Measurements from ENCODE around the gene MKNK1. TPM values are rescaled to one million over a fixed set of nuclear protein-coding genes. Genes with fewer than 3 reads are reported as not detected.

The MKNK1 gene
- total RNA-seq, 1 experiment from 2014 or later, result 12.9 TPM

DNA sequence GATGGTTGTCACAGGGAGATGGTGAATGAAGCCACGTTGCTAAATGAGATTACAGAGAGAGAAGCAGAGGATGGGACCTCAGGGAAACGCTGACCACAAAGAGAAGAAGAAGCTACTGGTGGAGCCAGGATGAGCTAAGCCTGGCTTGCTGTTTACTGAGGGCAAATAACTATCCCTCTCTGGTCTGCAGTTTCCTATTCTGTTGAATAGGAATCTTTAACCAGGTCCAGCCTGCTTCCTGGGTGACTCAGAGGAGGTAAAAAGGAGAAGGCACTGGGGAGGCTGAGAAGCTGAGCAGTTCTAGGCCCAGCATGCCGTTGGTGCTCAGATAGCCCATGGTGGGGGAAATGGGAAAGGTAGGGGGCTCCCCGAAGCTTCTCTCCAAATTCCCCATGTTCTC, 84.9 kb downstream of the MKNK1 start:
- Histone ChIP-seq H3K9me3 (ENCODE audit: control insufficient read depth, low read depth, low read length) (no peaks in the 10 kb centered on the region), H2BK12ac (ENCODE audit: insufficient read length, low read depth, low read length) (no peak overlapping the region), H2AK5ac (ENCODE audit: insufficient read length, low read length) (no peak overlapping the region), H3K79me2 (ENCODE audit: insufficient read depth, low read length) (no peaks in the 10 kb centered on the region), H4K8ac (replicated peaks; ENCODE audit: insufficient read length, low read depth, low read length) (no peak overlapping the region), H2BK15ac (ENCODE audit: low read depth, low read length) (no peak overlapping the region), H2BK5ac (ENCODE audit: insufficient read length, low read length) (no peak overlapping the region), H3K27ac (ENCODE audit: insufficient read length, low read depth, low read length) (no peak overlapping the region), H4K91ac (ENCODE audit: insufficient read length, low read depth, low read length) (no peak overlapping the region), H2BK20ac (ENCODE audit: low read depth, low read length, poor library complexity, severe bottlenecking) (no peak overlapping the region), H3K56ac (ENCODE audit: insufficient read length, low read depth, low read length) (no peak overlapping the region), H4K5ac (ENCODE audit: insufficient read length, low read depth, low read length) (no peak overlapping the region), H3K79me1 (ENCODE audit: insufficient read depth, low read depth, low read length, poor library complexity, severe bottlenecking) (no peaks in the 10 kb centered on the region), H3K4ac (ENCODE audit: low read depth, low read length) (no peak overlapping the region), H2AFZ (ENCODE audit: low read length) (no peak overlapping the region), H3K18ac (ENCODE audit: insufficient read length, low read depth, low read length) (no peak overlapping the region), H3K9ac (ENCODE audit: extremely low read depth, insufficient read length, low read length) (no peak overlapping the region), H3K4me1 (ENCODE audit: insufficient read depth, low read length) (peaks cover 13% of the 10 kb centered on the region; the same call in 1 of the 2 replicates), H3K27me3 (ENCODE audit: insufficient read depth, low read length) (no peaks in the 10 kb centered on the region; the same call in 1 of the 2 replicates), H4K20me1 (ENCODE audit: control insufficient read depth, insufficient read depth, insufficient read length) (no peaks in the 10 kb centered on the region), H3T11ph (ENCODE audit: low read length) (no peak overlapping the region), H3K4me2 (ENCODE audit: insufficient read depth, insufficient read length, low read length) (no peak overlapping the region), H3K23ac (ENCODE audit: insufficient read length, low read depth, low read length) (no peak overlapping the region), H2BK120ac (ENCODE audit: low read depth, low read length, poor library complexity, severe bottlenecking) (no peak overlapping the region), H3K14ac (ENCODE audit: insufficient read depth, low read length) (no peak overlapping the region), H3K23me2 (ENCODE audit: insufficient read length, low read depth, low read length, poor library complexity, severe bottlenecking) (no peaks in the 10 kb centered on the region)
- H3K9me3 Mint-ChIP-seq, result no peaks in the 10 kb centered on the region; a peak in 1 of 5 replicates
- no peak overlapping the region for H3K27ac Mint-ChIP-seq
- H3K4me3 Mint-ChIP-seq, result no peak overlapping the region
- no CpG with 5 or more reads among the region's 4 CpGs for WGBS (ENCODE audit: extremely low coverage, insufficient read length, low lambda C conversion rate)
- H3K36me3 Mint-ChIP-seq (ENCODE audit: insufficient read depth in 1 of 3, low read depth in 3 of 3), result no peaks in the 10 kb centered on the region
- TF ChIP-seq, protein P1, sequence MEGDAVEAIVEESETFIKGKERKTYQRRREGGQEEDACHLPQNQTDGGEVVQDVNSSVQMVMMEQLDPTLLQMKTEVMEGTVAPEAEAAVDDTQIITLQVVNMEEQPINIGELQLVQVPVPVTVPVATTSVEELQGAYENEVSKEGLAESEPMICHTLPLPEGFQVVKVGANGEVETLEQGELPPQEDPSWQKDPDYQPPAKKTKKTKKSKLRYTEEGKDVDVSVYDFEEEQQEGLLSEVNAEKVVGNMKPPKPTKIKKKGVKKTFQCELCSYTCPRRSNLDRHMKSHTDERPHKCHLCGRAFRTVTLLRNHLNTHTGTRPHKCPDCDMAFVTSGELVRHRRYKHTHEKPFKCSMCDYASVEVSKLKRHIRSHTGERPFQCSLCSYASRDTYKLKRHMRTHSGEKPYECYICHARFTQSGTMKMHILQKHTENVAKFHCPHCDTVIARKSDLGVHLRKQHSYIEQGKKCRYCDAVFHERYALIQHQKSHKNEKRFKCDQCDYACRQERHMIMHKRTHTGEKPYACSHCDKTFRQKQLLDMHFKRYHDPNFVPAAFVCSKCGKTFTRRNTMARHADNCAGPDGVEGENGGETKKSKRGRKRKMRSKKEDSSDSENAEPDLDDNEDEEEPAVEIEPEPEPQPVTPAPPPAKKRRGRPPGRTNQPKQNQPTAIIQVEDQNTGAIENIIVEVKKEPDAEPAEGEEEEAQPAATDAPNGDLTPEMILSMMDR (conservative IDR thresholded peaks at IDR 0.05), result no peak
- DNase-seq, result no peak
- H3K4me1 Mint-ChIP-seq, result peaks cover 69 to 81% of the 10 kb centered on the region in 2 experiments
- H3K27me3 Mint-ChIP-seq (ENCODE audit: low read depth), result peaks cover 64% of the 10 kb centered on the region

Data from H9 (cell line).